Spleen (tissue), 7 donors: ENCODE measurements around the gene SNX19.

ENCODE experiments used
- POLR2A ChIP-seq, 3 donors: fragments of 450-650 bp; IDR thresholded peaks; one replicate each; pipeline ENCODE4 v1.5.1; 2017; ENCODE audit warnings: antibody characterized with exemption in 3 of 3, mild to moderate bottlenecking in 1 of 3
- POLR2AphosphoS5 ChIP-seq, 3 donors: sonication (generic); formaldehyde crosslinking; IDR thresholded peaks; one replicate each; pipeline ENCODE4 v1.5.1; 2017; ENCODE audit warnings: antibody characterized with exemption in 3 of 3
- TF ChIP-seq, protein P1 (sequence below), 11 experiments: fragments of 200-600 bp in 7 of 11; fragments of 450-650 bp in 4 of 11; sonication (generic) in 4 of 11; IDR thresholded peaks in 8 of 11; conservative IDR thresholded peaks in 3 of 11; 1 replicate in 7 of 11; 2 replicates in 4 of 11; pipeline versions ENCODE4 v1.4.0 to v1.8.0; 2016 to 2021; ENCODE audit warnings: antibody characterized with exemption in 11 of 11, inconsistent platforms in 4 of 11, mild to moderate bottlenecking in 1 of 11
- donor health status: DM: no; HTN: no; CAD: no; lungs with moderate emphysema.
- donor health status: DM: no; HTN: no; CAD: no.
- donor health status: DM: no; HTN: no; CAD: no.

DNA sequence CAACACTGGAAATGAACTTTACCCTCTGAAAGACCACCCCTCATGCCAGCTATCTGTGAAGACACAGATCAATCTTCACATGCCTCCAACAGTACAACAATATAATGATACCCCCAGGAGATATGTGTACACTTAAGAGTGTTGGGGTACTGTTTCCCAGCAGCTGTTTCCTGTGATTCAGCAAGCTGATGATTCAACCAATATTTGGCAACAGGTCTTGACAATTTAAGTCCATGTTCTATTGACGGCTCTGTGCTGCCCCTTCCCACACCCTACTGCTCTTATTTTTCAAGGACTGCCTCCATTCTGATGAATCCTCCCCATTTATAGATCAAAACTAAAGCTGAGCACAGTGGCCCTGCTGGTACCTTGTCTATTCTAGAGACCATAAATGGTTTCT is 6.6 kb downstream of the SNX19 start:
- TF ChIP-seq, protein P1, sequence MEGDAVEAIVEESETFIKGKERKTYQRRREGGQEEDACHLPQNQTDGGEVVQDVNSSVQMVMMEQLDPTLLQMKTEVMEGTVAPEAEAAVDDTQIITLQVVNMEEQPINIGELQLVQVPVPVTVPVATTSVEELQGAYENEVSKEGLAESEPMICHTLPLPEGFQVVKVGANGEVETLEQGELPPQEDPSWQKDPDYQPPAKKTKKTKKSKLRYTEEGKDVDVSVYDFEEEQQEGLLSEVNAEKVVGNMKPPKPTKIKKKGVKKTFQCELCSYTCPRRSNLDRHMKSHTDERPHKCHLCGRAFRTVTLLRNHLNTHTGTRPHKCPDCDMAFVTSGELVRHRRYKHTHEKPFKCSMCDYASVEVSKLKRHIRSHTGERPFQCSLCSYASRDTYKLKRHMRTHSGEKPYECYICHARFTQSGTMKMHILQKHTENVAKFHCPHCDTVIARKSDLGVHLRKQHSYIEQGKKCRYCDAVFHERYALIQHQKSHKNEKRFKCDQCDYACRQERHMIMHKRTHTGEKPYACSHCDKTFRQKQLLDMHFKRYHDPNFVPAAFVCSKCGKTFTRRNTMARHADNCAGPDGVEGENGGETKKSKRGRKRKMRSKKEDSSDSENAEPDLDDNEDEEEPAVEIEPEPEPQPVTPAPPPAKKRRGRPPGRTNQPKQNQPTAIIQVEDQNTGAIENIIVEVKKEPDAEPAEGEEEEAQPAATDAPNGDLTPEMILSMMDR (IDR thresholded peaks at IDR 0.05 in 8 of 11, conservative IDR thresholded peaks at IDR 0.05 in 3 of 11), result no peak
- TF ChIP-seq POLR2A (IDR thresholded peaks at IDR 0.05), result no peak
- no peak for TF ChIP-seq POLR2AphosphoS5 (IDR thresholded peaks at IDR 0.05)
